HG03521 (cell line): Measurements from ENCODE around the gene KL.

Experiments used
- ATAC-seq: cut with Tn5 transposase; IDR thresholded peaks from one replicate; pipeline ENCODE4 v1.9.1; 2021; ENCODE audit warnings: mild to moderate bottlenecking, moderate library complexity; ENCODE audit not compliant: unreplicated experiment

Gene KL

DNA sequence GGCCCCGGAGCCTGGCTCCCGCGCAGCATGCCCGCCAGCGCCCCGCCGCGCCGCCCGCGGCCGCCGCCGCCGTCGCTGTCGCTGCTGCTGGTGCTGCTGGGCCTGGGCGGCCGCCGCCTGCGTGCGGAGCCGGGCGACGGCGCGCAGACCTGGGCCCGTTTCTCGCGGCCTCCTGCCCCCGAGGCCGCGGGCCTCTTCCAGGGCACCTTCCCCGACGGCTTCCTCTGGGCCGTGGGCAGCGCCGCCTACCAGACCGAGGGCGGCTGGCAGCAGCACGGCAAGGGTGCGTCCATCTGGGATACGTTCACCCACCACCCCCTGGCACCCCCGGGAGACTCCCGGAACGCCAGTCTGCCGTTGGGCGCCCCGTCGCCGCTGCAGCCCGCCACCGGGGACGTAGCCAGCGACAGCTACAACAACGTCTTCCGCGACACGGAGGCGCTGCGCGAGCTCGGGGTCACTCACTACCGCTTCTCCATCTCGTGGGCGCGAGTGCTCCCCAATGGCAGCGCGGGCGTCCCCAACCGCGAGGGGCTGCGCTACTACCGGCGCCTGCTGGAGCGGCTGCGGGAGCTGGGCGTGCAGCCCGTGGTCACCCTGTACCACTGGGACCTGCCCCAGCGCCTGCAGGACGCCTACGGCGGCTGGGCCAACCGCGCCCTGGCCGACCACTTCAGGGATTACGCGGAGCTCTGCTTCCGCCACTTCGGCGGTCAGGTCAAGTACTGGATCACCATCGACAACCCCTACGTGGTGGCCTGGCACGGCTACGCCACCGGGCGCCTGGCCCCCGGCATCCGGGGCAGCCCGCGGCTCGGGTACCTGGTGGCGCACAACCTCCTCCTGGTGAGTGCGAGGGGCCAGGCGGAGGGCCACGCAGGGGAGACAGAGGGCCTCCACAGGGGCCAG, at the start of gene KL:
TSS of gene KL (plus strand) at position 10 of the 909 bp plus-strand sequence. CDS start at position 28, 18 bp downstream.
- no peak for ATAC-seq

DNA sequence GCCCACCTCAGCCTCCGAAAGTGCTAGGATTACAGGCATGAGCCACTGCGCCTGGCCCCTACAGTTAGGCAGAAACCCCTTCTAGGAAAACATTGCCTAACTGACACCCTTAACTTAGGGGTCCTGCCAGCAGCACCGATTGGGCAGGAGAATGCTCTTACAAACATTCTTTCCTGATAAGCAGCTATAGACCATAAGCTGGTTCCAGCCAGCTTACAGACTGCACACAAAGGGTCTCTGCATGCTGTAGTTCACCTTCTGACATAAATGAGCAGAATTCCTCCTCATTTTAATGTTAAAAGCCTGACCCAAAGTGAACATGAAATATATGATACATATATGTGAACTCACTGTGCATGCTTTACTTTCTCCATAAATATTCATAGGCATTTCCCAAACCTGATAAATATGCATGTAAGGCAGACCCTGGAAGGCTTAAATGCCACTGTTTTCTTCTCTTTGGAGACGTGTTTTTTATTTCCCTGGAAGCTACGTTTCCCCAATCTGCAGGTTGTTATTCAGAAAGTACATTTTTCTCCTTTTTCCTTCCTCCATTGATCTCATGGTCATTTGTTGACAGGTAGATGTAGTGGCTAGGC, 48.5 kb upstream of the KL start:
- ATAC-seq: no peak

- no peak for ATAC-seq
Measured at GRCh38 chr13:32968316-32968715, 47.9 kb upstream of the KL start.

DNA sequence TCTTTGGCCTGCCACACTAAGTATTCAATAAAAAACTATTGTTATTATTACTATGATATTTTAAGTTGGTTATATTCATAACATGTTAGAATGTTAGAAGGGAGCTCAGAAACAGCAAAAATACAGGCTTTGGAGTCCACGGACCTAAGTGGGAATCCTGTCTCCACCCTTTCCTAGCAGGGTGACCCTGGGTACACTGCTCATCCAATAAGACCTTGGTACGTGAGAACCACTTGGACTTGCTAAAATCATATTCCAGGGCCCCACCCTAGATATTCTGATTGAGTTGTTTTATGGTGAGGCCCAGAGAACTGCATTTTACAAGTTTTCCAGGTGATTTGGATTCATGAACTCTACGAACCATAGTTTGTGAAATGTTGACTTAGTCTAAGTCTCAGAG, 47.4 kb upstream of the KL start:
- no peak for ATAC-seq

GRCh38 chr13:32969516-32969941, 46.7 kb upstream of the KL start:
- no peak for ATAC-seq

- no peak for ATAC-seq
Measured at GRCh38 chr13:32976056-32976805, 40.0 kb upstream of the KL start.

- no peak for ATAC-seq
Measured at GRCh38 chr13:32976912-32977311, 39.3 kb upstream of the KL start.

DNA sequence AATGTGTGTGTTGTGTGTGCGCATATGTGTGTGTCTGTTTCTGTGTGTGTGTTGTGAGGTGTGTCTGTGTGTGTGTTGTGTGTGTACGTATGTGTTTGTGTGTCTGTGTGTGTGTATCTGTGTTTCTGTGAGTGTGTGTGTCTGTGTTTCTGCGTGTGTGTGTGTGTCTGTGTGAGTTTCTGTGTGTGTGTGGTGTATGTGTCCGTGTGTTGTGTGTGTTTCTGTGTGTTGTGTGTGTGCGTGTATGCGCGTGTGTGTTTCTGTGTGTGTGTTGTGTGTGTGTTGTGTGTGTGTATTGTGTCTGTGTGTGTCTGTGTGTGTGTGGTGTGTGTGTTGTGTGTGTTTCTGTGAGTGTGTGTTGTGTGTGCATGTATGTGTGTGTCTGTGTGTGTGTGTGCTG, 38.9 kb upstream of the KL start:
- no peak for ATAC-seq

DNA sequence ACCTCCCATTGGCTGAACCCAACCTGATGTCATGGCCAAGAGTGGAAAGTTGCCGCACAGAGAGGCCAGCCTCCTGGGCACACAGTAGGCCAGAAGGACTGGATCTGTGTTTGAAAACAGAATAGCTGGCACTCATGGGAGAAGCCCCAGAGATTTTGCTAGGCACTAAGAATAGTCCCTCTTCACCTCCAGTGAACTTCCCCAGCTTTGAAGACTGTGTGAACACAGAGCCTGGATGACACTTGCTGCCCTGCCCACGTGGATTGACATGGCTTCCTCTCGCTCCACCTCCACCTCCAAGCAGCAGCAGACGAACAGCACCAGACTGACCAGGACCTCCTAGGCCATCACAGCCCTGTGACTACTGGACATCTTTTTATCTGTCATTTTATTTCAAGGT, 37.9 kb upstream of the KL start:
- ATAC-seq: no peak

- ATAC-seq: no peak
Measured at GRCh38 chr13:32983058-32983457, 33.2 kb upstream of the KL start.

- no peak for ATAC-seq
Measured at GRCh38 chr13:32984857-32985626, 31.2 kb upstream of the KL start.

DNA sequence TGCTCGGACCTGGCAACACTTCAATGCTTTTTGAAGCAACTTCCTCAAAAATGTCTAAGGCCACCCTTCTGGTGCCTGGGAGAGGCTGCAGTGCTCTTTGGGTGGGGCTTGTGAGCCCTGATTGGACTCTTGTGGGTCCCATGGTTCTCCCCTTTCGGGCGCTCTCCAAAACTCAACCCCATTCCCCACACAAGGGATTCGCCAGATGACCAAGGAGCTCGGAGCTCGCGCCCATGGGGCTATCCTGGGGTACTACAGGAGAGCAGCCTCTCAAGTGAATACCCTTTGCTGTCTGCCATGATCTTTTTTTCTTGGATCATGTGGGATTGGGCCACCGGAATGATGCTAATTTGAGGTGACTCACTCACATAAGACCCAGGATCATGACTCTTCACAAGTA, 29.7 kb upstream of the KL start:
- no peak for ATAC-seq

DNA sequence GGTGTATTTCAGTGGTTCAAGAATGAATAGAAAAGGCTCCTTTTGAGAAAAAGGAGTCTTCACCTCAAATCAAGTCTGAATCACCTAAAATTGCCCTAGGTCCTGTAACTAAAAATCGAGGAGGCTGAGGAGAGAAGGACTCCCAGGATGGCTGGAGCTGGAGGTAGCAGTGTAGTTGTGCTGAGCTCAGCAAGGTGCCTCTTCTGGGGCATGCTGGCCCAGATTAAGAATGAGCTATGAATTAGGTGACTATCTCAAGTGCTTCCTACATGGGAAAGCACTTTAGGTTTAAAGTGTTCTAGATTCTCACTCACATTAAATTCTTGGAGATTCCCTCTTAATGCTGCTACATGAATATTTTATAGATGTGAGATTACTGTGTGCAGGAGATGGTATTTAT, 28.8 kb upstream of the KL start:
- ATAC-seq: no peak

DNA sequence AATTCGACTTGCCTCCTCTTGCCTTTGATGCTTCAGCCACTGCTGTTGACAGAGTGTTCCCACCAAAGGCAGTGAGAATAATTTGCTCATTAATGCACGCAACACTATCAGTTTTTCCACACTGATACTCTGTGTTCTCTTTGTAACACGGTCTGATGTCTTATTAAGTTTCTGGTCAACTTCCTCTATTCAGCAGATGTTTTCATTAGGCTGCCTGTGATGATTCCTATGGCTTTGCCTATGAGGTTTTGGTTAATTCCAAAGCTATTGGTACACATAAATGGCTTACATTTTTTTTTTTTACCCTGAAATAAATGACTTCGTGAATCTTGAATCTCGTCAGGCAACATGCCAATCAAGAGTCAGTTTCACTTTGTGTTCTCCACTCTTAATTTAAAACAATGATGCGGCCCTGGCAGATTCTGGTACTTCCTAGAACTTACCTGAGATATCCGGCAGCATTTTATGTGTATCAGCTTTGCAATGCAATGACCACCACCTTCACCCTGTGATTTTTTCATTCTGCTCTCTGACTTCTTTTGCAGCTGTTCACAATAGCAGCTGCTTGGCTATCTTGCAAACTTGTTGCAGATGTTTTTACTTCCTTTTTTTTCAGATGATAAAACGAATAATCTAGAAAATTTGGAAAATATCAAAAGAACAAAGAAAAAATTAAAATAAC, 27.5 kb upstream of the KL start:
- ATAC-seq: no peak

DNA sequence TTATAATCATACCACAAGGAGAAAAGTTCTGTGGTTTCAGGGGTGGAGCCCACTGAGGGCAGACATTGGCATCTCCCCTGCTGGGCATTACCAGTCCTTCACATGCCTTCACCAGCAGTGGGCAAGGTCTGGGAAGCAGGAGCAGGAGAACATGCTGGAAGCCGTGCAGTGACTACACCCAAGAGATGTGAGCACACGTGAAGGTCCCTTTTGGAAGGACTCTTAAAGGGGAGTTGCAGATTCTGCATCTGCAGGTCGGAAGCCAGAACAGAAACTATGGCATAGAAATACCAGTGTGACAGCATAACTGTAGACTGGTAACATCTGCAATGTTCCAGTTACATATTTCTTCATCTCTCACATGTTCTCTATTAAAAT, 26.9 kb upstream of the KL start:
- ATAC-seq: no peak

DNA sequence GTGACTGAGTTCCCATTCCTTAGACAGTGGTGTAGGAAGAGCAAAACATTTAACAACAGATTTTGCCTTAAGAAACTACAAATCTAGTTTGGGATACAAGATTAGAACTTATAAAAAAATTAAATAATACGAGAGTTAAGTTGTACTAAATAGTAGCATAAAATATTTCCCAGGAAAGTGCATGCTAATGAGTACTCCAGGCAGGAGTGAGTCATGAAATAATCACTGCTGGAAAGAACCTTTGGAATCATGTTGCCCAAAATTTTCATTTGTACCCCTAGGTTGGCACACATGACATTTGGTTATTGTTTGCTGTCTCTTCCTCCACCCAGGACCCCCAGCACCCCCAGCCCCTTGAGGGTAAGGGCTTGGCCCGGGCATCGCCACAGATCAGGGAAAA, 26.3 kb upstream of the KL start:
- ATAC-seq: no peak

DNA sequence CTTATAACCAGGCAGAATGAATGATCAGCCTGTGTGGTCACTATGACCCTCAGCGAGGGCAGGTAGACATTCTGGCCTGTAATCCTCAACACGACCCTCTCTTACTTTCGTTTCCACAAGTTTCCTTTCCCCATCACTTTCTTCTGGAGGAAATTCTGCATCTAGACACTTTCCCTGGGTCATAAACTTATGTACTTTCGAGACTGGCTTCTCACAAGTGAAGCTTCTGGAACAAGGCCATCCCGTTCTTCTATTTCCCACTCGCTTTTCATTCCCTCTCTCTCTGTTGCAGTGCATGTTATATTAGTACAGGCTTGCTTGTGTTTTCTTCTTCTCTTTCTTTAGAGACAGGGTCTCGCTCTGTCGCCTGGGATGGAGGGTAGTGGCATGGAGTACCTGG, 23.1 kb upstream of the KL start:
- no peak for ATAC-seq

- no peak for ATAC-seq
Measured at GRCh38 chr13:32997399-32997798, 18.8 kb upstream of the KL start.

DNA sequence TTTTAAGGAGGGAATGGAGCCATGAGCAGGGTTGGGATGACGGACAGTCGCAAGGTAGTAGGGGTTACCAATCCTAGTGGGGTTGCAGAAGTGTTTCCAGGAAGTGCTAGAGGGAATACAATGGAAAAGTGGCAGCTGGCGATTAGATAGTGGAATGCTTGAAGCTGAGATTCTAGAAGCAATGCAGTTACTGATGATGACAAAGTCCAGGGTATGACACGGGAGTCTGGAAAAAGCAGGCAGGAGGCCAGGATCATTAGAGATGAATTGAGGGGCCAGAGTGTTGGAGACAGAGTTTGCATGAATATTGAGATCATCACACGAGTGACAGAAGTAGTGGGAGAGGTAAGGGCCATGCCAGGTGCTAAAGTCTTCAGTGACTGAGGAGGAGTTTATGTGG, 17.3 kb upstream of the KL start:
- ATAC-seq: no peak

- no peak for ATAC-seq
Measured at GRCh38 chr13:33000365-33000764, 15.9 kb upstream of the KL start.
